HUES64 (cell line): ENCODE data around the gene TPSD1.
"Not testable (repeated sequence)": the region's sequence is repeated elsewhere in the genome, so short reads cannot be mapped to it uniquely, and the experiment has no call there.

Source experiments
- H3K27ac ChIP-seq: 2 replicates; pipeline ENCODE4 v1.7.0; 2013; ENCODE audit warnings: low read depth, low read length, inconsistent platforms
- H3K27me3 ChIP-seq: 2 replicates; pipeline ENCODE4 v1.6.1; 2013; ENCODE audit warnings: mild to moderate bottlenecking, low read length; ENCODE audit not compliant: insufficient read depth
- H3K36me3 ChIP-seq: 2 replicates; pipeline ENCODE4 v1.6.1; 2013; ENCODE audit warnings: mild to moderate bottlenecking, low read length; ENCODE audit not compliant: insufficient read depth
- H3K4me1 ChIP-seq: 2 replicates; pipeline ENCODE4 v1.6.1; 2013; ENCODE audit warnings: mild to moderate bottlenecking, low read length, moderate library complexity; ENCODE audit not compliant: insufficient read depth
- H3K4me3 ChIP-seq: 2 replicates; pipeline ENCODE4 v1.5.1; 2013; ENCODE audit warnings: mild to moderate bottlenecking, low read length, moderate library complexity
- H3K9ac ChIP-seq: 2 replicates; pipeline ENCODE4 v1.6.1; 2013; ENCODE audit warnings: mild to moderate bottlenecking, low read depth, low read length
- H3K9me3 ChIP-seq: 2 replicates; pipeline ENCODE4 v1.6.1; 2013; ENCODE audit warnings: low read depth, low read length; ENCODE audit not compliant: insufficient read depth
- WGBS: fragments of 150-250, 120-280 bp; methylation state at CpG from one replicate; pipeline ENCODE4 v1.1.7; 2013; ENCODE audit warnings: missing lambda C conversion rate; 5-methylcytosine and 5-hydroxymethylcytosine counted together

The TPSD1 gene

GRCh38 chr16:1230471-1231212, 25.2 kb upstream of the TPSD1 start:
- H3K4me1 ChIP-seq, H3K27ac ChIP-seq, H3K36me3 ChIP-seq, H3K27me3 ChIP-seq, H3K9ac ChIP-seq, H3K9me3 ChIP-seq, H3K4me3 ChIP-seq: not testable (repeated sequence)
- 83% methylated on average over 17 of the region's 17 CpGs for WGBS

- H3K9ac ChIP-seq, H3K27me3 ChIP-seq, H3K27ac ChIP-seq, H3K9me3 ChIP-seq, H3K36me3 ChIP-seq, H3K4me3 ChIP-seq, H3K4me1 ChIP-seq: not testable (repeated sequence)
- WGBS, result 98% methylated on average over 5 of the region's 7 CpGs
These were observed 24.6 kb upstream of the TPSD1 start for GRCh38 chr16:1231301-1231700.

- not testable (repeated sequence) for H3K9me3 ChIP-seq, H3K36me3 ChIP-seq, H3K4me3 ChIP-seq, H3K27me3 ChIP-seq, H3K9ac ChIP-seq, H3K4me1 ChIP-seq, H3K27ac ChIP-seq
- WGBS, result no CpG with 5 or more reads among the region's 47 CpGs
These were observed 23.7 kb upstream of the TPSD1 start for GRCh38 chr16:1232049-1232748.

- H3K27me3 ChIP-seq, H3K27ac ChIP-seq, H3K4me3 ChIP-seq, H3K4me1 ChIP-seq, H3K9ac ChIP-seq, H3K9me3 ChIP-seq, H3K36me3 ChIP-seq: not testable (repeated sequence)
- WGBS, result no CpG with 5 or more reads among the region's 29 CpGs
These were observed 19.2 kb upstream of the TPSD1 start for GRCh38 chr16:1236659-1237058.

DNA sequence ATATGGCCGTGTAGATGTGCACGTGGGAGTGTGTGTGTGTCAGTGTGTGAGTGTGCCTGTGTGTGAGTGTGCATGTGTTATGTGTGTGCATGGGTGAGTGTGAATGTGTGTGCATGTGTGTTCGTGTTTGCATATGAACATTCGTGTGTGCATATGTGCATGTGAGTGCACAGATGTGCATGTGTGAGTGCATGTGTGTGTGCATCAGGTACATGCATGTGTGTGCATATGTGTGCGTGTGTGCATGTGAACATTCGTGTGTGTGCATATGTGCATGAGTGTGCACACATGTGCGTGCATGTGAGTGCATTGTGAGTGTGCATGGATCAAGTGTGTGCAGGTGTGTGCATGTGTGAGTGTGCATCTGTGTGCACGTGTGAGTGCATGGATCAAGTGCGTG, 17.9 kb upstream of the TPSD1 start:
- no peak overlapping the region for H3K4me3 ChIP-seq
- H3K9ac ChIP-seq, result no peak overlapping the region
- WGBS, result 84% methylated on average over 9 of the region's 9 CpGs

DNA sequence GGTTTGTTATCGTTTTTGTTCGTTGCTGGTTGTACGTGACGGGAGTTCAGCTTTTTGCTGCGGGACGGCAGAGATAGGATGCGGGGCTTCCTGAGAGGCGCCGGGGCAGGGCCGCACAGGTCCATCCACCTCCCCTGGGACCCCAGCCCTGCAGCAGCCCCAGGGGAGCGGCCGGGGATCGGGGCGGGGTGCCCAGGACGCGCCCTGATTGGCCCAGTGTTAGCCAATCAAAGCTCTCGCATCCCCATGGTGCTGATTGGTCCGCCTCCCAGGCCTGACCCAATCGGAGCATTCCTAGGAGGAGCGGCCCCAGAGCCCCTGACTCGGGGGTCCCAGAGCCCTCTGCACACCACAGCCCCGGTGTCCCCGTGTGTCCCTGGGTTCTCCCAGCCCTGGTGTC, 17.0 kb upstream of the TPSD1 start:
- H3K9ac ChIP-seq, H3K27ac ChIP-seq, H3K9me3 ChIP-seq, H3K4me3 ChIP-seq, H3K27me3 ChIP-seq, H3K4me1 ChIP-seq, H3K36me3 ChIP-seq: not testable (repeated sequence)
- 88% methylated on average over 17 of the region's 23 CpGs for WGBS

More for the DNA sequence above, 17.9 kb upstream of the TPSD1 start:
- peaks cover 2% of the 10 kb centered on the region; the same call in 1 of the 2 replicates for H3K27me3 ChIP-seq
- no peaks in the 10 kb centered on the region for H3K36me3 ChIP-seq
- H3K9me3 ChIP-seq, result no peaks in the 10 kb centered on the region
- H3K27ac ChIP-seq, result no peak overlapping the region
- H3K4me1 ChIP-seq, result no peaks in the 10 kb centered on the region

DNA sequence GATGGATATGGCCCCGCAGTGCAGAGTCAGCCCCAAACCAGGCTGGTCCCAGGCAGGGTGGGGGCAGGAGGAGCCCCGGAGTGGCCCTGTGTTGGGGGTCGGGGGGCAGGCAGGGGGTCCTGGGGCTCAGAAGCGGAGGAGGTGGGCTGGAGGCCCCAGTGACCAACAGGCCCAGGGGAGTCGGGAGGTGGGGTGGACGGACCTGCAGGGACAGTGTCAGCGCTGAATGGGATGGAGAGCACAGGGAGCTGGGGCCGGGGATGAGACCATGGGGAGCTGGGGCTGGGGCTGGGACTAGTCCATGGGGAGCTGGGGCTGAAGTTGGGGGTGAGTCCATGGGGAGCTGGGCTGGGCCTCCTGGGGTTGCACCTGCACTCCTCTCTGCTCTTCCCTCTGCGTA, 16.3 kb upstream of the TPSD1 start:
- H3K4me1 ChIP-seq, H3K9ac ChIP-seq, H3K27ac ChIP-seq, H3K9me3 ChIP-seq, H3K4me3 ChIP-seq, H3K36me3 ChIP-seq, H3K27me3 ChIP-seq: not testable (repeated sequence)
- WGBS, result 96% methylated on average over 7 of the region's 9 CpGs

DNA sequence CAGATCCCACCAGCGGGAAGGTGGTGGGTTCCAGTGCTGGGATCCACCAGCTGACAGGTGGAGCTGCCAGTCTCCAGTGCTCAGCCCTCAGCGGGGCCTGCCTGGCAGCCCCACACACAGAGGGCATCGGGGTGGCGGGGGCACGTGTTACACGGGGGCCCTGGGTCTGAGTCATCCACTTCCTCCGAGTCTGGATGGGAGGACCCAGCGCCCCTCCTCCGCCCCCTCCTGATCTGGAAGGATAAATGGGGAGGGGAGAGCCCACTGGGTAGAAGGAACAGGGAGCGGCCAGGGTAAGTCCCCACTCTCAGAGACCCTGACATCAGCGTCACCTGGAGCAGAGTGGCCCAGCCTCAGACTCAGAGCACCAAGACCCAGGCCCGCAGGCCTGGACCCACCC, 15.4 kb upstream of the TPSD1 start, which contains the start of gene TPSAB1:
Gene TPSAB1 (plus strand): TSS at position 270 of the 400 bp plus-strand sequence. CDS start 234 bp downstream, outside the sequence.
- H3K4me3 ChIP-seq, H3K9me3 ChIP-seq, H3K27ac ChIP-seq, H3K36me3 ChIP-seq, H3K4me1 ChIP-seq, H3K9ac ChIP-seq: not testable (repeated sequence)
- H3K27me3 ChIP-seq, result peaks cover 10% of the 10 kb centered on the region
- 60% methylated on average over 4 of the region's 12 CpGs for WGBS

- not testable (repeated sequence) for H3K4me1 ChIP-seq, H3K4me3 ChIP-seq
These were observed 14.8 kb upstream of the TPSD1 start for GRCh38 chr16:1241081-1241480.

GRCh38 chr16:1243363-1243762, 12.5 kb upstream of the TPSD1 start:
- H3K4me3 ChIP-seq, H3K9me3 ChIP-seq, H3K27ac ChIP-seq, H3K9ac ChIP-seq, H3K4me1 ChIP-seq, H3K36me3 ChIP-seq: not testable (repeated sequence)
- H3K27me3 ChIP-seq, result peaks cover 35% of the 10 kb centered on the region
- WGBS, result 79% methylated on average over 6 of the region's 11 CpGs

More at GRCh38 chr16:1241081-1241480, 14.8 kb upstream of the TPSD1 start:
- not testable (repeated sequence) for H3K9me3 ChIP-seq, H3K9ac ChIP-seq, H3K27ac ChIP-seq, H3K36me3 ChIP-seq
- 94% methylated on average over 9 of the region's 15 CpGs for WGBS
- peaks cover 15% of the 10 kb centered on the region for H3K27me3 ChIP-seq

DNA sequence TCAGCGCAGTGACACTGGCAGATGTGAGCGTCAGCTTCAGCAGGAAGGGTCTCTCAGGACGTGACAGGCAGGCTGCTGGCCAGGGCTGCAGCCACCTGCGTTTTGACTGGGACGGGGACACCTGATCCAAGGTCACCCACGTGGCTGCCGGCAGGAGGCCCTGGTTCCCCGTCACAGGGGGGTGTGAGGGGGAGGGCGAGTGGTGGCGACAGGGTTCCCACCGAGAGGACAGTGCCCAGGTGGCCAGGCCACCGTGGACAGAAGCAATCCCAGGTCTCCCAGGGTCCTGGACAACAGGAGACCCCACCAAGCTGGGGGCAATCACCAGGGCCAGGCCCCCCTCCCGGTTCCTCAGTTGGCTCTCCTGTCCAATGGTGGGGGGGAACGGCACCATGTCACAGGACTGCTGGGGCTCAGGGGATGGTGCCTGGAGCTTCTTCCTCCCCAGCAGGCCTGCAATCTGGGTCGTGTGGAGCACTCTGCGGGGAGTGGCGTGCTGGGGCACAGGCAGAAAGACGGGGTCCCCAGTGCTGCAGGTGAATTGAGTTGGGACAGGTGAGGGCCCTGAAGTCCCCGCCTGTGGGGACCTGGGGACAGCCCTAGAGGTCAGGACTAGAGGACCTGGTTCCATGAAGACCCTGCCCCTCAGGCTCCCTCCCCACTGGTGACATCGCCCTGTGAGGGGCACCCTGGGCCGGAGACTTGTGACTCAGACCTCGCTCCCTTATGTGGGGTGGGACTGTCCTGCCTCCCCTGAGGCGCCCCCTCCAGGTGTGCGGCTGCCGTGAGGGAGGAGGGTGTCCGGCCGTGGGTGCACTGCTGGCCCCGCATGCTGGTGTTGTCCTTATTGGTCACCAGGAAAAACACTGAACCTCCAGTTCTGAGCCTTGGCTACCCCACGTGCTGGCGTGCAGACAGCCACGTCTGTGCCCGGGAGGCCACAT, 11.7 kb upstream of the TPSD1 start:
- H3K27ac ChIP-seq, H3K36me3 ChIP-seq, H3K9me3 ChIP-seq, H3K4me3 ChIP-seq, H3K4me1 ChIP-seq, H3K9ac ChIP-seq: not testable (repeated sequence)
- H3K27me3 ChIP-seq, result peaks cover 33% of the 10 kb centered on the region
- WGBS, result 87% methylated on average over 28 of the region's 32 CpGs
